AG09309 (cell line): ENCODE results near the gene ZNF792.
"Not testable (repeated sequence)": the region's sequence is repeated elsewhere in the genome, so short reads cannot be mapped to it uniquely, and the experiment has no call there.

Source experiments
- DNase-seq: peaks from one replicate; pipeline ENCODE4 v3.0.0-alpha.2; 2010; ENCODE audit warnings: low read depth
- H3K4me3 ChIP-seq: 2 replicates; pipeline ENCODE4 v1.5.1; 2011; ENCODE audit warnings: mild to moderate bottlenecking, low read depth, low read length, moderate library complexity; ENCODE audit not compliant: control insufficient read depth
- CTCF ChIP-seq: IDR thresholded peaks from 2 replicates; pipeline ENCODE4 v1.5.1; 2011; ENCODE audit warnings: mild to moderate bottlenecking, low read depth, low read length, inconsistent platforms; ENCODE audit not compliant: insufficient read depth, control insufficient read depth; ENCODE audit errors: missing control alignments

Gene ZNF792

GRCh38 chr19:35002037-35002535, 38.1 kb upstream of the ZNF792 start:
- no peak for DNase-seq
- no peak overlapping the region for H3K4me3 ChIP-seq
- no peak for TF ChIP-seq CTCF

- TF ChIP-seq CTCF = no peak
- H3K4me3 ChIP-seq = peak overlapping the region; percentile 64
- no peak for DNase-seq
These were observed 36.8 kb upstream of the ZNF792 start for GRCh38 chr19:35000647-35001501.

GRCh38 chr19:35000338-35000646, 36.3 kb upstream of the ZNF792 start:
- peak overlapping the region; percentile 64 for H3K4me3 ChIP-seq
- no peak for TF ChIP-seq CTCF
- no peak for DNase-seq

GRCh38 chr19:34999498-35000337, 35.7 kb upstream of the ZNF792 start, which contains the start of gene GRAMD1A:
Gene GRAMD1A, plus strand, starts transcription at chr19:35000323. Its CDS starts 156 bp downstream, at chr19:35000479.
- no peak for TF ChIP-seq CTCF
- H3K4me3 ChIP-seq = peak within 1 kb of the TSS; percentile 64
- DNase-seq = no peak

- TF ChIP-seq CTCF = no peak
- H3K4me3 ChIP-seq = peak overlapping the region; percentile 64
- DNase-seq = no peak
These were observed 34.9 kb upstream of the ZNF792 start for GRCh38 chr19:34998777-34999497.

GRCh38 chr19:34998224-34998623, 34.2 kb upstream of the ZNF792 start:
- not testable (repeated sequence) for H3K4me3 ChIP-seq, DNase-seq

- H3K4me3 ChIP-seq = no peak overlapping the region
- DNase-seq = no peak
These were observed 33.1 kb upstream of the ZNF792 start for GRCh38 chr19:34997071-34997617.

More at GRCh38 chr19:34997071-34997617, 33.1 kb upstream of the ZNF792 start:
- no peak for TF ChIP-seq CTCF
